ACC112 (cell line): ENCODE data around the gene ZNF530.
A peak's percentile ranks its signal among the peaks of the same experiment; 100 is the strongest.

Source experiments
- H2AFZ ChIP-seq: fragments of 200-600 bp; sonication (generic); one replicate; pipeline ENCODE4 v1.6.0; 2017; ENCODE audit warnings: antibody characterized with exemption, low read length; ENCODE audit not compliant: unreplicated experiment
- H3K27ac ChIP-seq: fragments of 200-600 bp; sonication (generic); 2 replicates; pipeline ENCODE4 v1.5.1; 2014; ENCODE audit warnings: low read depth, mild to moderate bottlenecking, antibody characterized with exemption, low read length, moderate library complexity
- H3K27me3 ChIP-seq: fragments of 200-600 bp; sonication (generic); 2 replicates; pipeline ENCODE4 v1.6.1; 2014; ENCODE audit warnings: mild to moderate bottlenecking, antibody characterized with exemption, low read length, moderate library complexity, mixed read lengths; ENCODE audit not compliant: insufficient read depth
- H3K36me3 ChIP-seq: fragments of 200-600 bp; sonication (generic); 2 replicates; pipeline ENCODE4 v1.6.1; 2016; ENCODE audit warnings: mild to moderate bottlenecking, antibody characterized with exemption, low read length, moderate library complexity, mixed read lengths; ENCODE audit not compliant: insufficient read depth
- H3K4me1 ChIP-seq: fragments of 200-600 bp; sonication (generic); one replicate; pipeline ENCODE4 v1.6.1; 2016; ENCODE audit warnings: low read length, mixed read lengths; ENCODE audit not compliant: insufficient read depth, unreplicated experiment, control insufficient read depth
- H3K4me3 ChIP-seq: fragments of 200-600 bp; sonication (generic); 2 replicates; pipeline ENCODE4 v1.5.1; 2014; ENCODE audit warnings: mild to moderate bottlenecking, low read depth, low read length
- H3K79me2 ChIP-seq: fragments of 200-600 bp; sonication (generic); one replicate; pipeline ENCODE4 v1.6.0; 2016; ENCODE audit warnings: low read length; ENCODE audit not compliant: control insufficient read depth, unreplicated experiment, insufficient read depth

ZNF530 gene

GRCh38 chr19:57615346-57615745, 15.7 kb downstream of the ZNF530 start:
- Histone ChIP-seq H2AFZ (no peak overlapping the region), H3K4me1 (no peaks in the 10 kb centered on the region), H3K36me3 (peaks cover 54% of the 10 kb centered on the region), H3K27me3 (no peaks in the 10 kb centered on the region), H3K79me2 (peaks cover 52% of the 10 kb centered on the region), H3K27ac (no peak overlapping the region), H3K4me3 (peak overlapping the region; percentile 93)

DNA sequence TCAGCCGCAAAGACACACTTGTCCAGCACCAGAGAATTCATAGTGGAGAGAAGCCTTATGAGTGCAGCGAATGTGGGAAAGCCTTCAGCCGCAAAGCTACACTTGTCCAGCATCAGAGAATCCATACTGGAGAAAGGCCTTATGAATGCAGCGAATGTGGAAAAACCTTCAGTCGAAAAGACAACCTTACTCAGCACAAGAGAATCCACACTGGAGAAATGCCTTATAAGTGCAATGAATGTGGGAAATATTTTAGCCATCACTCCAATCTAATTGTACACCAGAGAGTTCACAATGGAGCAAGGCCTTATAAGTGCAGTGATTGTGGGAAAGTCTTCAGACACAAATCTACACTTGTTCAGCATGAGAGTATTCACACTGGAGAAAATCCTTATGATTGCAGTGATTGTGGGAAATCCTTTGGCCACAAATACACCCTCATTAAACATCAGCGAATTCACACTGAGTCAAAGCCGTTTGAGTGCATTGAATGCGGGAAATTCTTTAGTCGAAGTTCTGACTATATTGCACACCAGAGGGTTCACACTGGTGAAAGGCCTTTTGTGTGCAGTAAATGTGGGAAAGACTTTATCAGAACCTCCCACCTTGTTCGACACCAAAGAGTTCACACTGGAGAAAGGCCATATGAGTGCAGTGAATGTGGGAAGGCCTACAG, 21.1 kb downstream of the ZNF530 start:
- H3K4me3 ChIP-seq = no peak overlapping the region
- H3K36me3 ChIP-seq = peaks cover 89% of the 10 kb centered on the region
- peaks cover 44% of the 10 kb centered on the region for H3K79me2 ChIP-seq
- H2AFZ ChIP-seq = no peak overlapping the region
- no peaks in the 10 kb centered on the region for H3K27me3 ChIP-seq
- H3K4me1 ChIP-seq = no peaks in the 10 kb centered on the region
- no peak overlapping the region for H3K27ac ChIP-seq

DNA sequence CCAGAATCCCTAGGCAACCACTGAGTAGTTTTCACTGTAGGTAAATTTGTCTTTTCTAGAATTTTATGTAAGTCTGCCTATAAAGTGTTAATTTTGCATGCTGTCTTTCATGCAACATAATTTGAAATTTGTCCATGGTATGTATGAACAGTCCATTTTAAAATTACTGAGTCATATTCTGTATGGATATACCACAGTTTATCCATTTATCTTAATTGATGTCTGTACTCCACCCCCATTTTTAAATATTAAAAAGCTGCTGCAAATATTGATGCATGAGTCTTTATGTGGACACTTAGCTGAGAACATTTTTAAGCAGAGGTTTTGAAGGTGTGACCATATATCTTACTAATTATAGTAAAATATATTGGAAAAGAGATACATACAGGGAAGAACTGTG, 23.4 kb downstream of the ZNF530 start:
- Histone ChIP-seq H3K4me1 (no peaks in the 10 kb centered on the region), H2AFZ (no peak overlapping the region), H3K36me3 (peaks cover 66% of the 10 kb centered on the region), H3K27me3 (no peaks in the 10 kb centered on the region), H3K4me3 (no peak overlapping the region), H3K27ac (no peak overlapping the region), H3K79me2 (peaks cover 21% of the 10 kb centered on the region)

GRCh38 chr19:57632987-57633831, 33.5 kb downstream of the ZNF530 start, which contains the start of gene ZNF211:
Gene ZNF211, plus strand, starts transcription at chr19:57633168. Its CDS starts 179 bp downstream, at chr19:57633347.
- H2AFZ ChIP-seq = peak within 1 kb of the TSS; percentile 78
- H3K36me3 ChIP-seq = peaks cover 27% of the 10 kb centered on the region
- H3K4me1 ChIP-seq = no peaks in the 10 kb centered on the region
- peak within 1 kb of the TSS; percentile 85 for H3K4me3 ChIP-seq
- no peak within 1 kb of the TSS for H3K27ac ChIP-seq
- peaks cover 4% of the 10 kb centered on the region for H3K79me2 ChIP-seq
- H3K27me3 ChIP-seq = no peaks in the 10 kb centered on the region

DNA sequence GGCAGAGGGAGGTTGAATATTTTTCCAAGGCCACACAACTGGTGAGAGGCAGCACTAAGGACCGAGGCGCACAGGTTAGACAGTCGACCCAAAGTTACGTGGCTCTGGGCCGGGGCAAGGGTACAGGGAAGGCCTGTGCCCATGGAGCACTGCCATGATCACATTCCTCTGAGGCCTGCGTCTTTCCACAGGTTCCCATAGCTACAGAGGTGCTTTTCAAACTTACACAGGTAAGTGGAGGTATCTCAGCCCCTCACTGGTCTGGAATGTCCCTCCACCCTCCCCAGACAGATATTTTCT, 34.1 kb downstream of the ZNF530 start:
- no peaks in the 10 kb centered on the region for H3K4me1 ChIP-seq
- H3K27me3 ChIP-seq = no peaks in the 10 kb centered on the region
- H3K4me3 ChIP-seq = peak overlapping the region; percentile 85
- peak overlapping the region; percentile 78 for H2AFZ ChIP-seq
- H3K36me3 ChIP-seq = peaks cover 32% of the 10 kb centered on the region
- H3K27ac ChIP-seq = no peak overlapping the region
- H3K79me2 ChIP-seq = peaks cover 4% of the 10 kb centered on the region

GRCh38 chr19:57637379-57637778, 37.7 kb downstream of the ZNF530 start:
- H3K4me3 ChIP-seq = no peak overlapping the region
- H3K36me3 ChIP-seq = peaks cover 62% of the 10 kb centered on the region
- H3K79me2 ChIP-seq = peaks cover 4% of the 10 kb centered on the region
- H3K27ac ChIP-seq = no peak overlapping the region
- H3K27me3 ChIP-seq = no peaks in the 10 kb centered on the region
- no peaks in the 10 kb centered on the region for H3K4me1 ChIP-seq
- no peak overlapping the region for H2AFZ ChIP-seq

DNA sequence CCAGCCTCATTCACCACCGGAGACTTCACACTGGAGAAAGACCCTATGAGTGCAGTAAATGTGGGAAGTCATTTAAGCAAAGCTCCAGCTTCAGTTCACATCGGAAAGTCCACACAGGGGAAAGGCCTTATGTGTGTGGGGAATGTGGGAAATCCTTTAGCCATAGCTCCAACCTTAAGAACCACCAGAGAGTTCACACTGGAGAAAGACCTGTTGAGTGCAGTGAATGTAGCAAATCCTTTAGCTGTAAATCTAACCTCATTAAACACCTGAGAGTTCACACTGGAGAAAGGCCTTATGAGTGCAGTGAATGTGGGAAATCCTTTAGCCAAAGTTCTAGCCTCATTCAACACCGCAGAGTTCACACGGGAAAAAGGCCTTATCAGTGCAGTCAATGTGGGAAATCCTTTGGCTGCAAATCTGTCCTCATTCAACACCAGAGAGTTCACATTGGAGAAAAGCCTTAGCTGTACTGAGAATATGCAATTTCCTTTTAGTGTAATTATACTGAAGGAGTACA, 42.1 kb downstream of the ZNF530 start:
- Histone ChIP-seq H3K27me3 (no peaks in the 10 kb centered on the region), H3K36me3 (peaks cover 51% of the 10 kb centered on the region), H2AFZ (no peak overlapping the region), H3K79me2 (no peaks in the 10 kb centered on the region), H3K4me1 (no peaks in the 10 kb centered on the region), H3K4me3 (no peak overlapping the region), H3K27ac (no peak overlapping the region)

GRCh38 chr19:57642396-57643046, 42.8 kb downstream of the ZNF530 start:
- peaks cover 43% of the 10 kb centered on the region for H3K36me3 ChIP-seq
- no peak overlapping the region for H3K27ac ChIP-seq
- H2AFZ ChIP-seq = no peak overlapping the region
- H3K27me3 ChIP-seq = no peaks in the 10 kb centered on the region
- H3K4me3 ChIP-seq = no peak overlapping the region
- no peaks in the 10 kb centered on the region for H3K4me1 ChIP-seq
- H3K79me2 ChIP-seq = no peaks in the 10 kb centered on the region

GRCh38 chr19:57643734-57644133, 44.0 kb downstream of the ZNF530 start:
- Histone ChIP-seq H3K27me3 (no peaks in the 10 kb centered on the region), H3K4me1 (no peaks in the 10 kb centered on the region), H3K36me3 (peaks cover 37% of the 10 kb centered on the region), H3K27ac (no peak overlapping the region), H2AFZ (no peak overlapping the region), H3K4me3 (no peak overlapping the region), H3K79me2 (no peaks in the 10 kb centered on the region)

DNA sequence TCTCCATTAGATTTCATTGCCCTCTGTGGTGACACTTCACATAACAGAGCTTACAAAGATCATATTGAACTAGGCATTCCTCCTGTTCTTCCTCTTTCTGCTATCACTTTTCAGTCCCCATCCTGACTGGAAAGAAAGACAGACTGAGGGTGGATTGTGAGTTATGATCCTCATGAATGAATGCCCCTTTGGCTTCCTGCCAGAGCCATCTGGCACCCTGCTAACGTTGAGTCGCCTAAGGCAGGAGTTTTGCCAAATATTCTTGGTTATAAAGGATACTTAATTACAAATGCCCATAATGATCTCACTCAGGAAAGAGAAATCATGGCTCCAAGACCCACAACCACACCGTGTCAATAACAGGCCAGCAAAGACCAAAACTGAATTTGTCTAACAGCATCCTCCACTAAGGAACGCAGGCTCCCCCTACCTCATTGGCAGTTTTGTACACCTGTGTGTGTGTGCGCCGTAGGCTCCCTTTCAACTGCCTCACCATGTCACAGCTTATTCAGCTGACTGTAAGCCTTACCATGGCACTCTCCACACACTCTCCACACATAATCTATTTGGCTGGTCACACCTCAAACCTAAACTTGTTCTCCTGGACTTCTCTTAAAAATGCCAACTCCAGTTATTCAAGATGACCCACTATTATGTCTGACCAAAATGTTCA, 48.8 kb downstream of the ZNF530 start:
- Histone ChIP-seq H3K4me1 (no peaks in the 10 kb centered on the region), H3K27me3 (peaks cover 1% of the 10 kb centered on the region; the same call in 1 of the 2 replicates), H3K4me3 (no peak overlapping the region), H3K27ac (no peak overlapping the region), H3K36me3 (no peaks in the 10 kb centered on the region), H2AFZ (no peak overlapping the region), H3K79me2 (no peaks in the 10 kb centered on the region)
